ENCODE data around the gene GPR45.

Gene GPR45

DNA sequence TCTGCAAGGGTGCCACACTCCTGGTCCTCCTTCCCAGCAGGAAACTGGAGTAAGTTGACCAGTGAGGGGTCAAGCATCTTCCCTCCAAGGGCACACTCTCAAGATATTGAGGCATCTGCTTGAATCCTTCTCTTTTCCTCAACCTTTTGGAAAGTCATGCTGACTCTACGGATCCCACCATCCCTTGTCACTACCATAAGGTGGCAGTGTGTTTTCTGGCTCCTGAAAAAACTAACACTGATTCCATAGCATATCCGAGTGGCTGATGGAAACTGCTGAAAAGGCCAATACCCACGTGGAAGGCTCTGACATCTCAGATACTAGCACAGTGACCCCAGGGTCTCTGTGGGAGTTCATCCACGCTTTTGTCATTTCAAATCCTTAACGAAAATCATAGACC is 37.1 kb downstream of the GPR45 start:
- Histone ChIP-seq H3K4me1 (ENCODE audit: control insufficient read depth in 1 of 2, insufficient read depth in 1 of 2, low read depth in 1 of 2, low read length in 1 of 2) (no peaks in the 10 kb centered on the region), H3K36me3 (peaks cover 96% of the 10 kb centered on the region), H3K4me3 (ENCODE audit: low read depth in 1 of 2, low read length in 1 of 2) (no peak overlapping the region), H3K27me3 (no peaks in the 10 kb centered on the region), H3K27ac (no peak overlapping the region), H3K9me3 (no peaks in the 10 kb centered on the region)
- TF ChIP-seq, protein P1, sequence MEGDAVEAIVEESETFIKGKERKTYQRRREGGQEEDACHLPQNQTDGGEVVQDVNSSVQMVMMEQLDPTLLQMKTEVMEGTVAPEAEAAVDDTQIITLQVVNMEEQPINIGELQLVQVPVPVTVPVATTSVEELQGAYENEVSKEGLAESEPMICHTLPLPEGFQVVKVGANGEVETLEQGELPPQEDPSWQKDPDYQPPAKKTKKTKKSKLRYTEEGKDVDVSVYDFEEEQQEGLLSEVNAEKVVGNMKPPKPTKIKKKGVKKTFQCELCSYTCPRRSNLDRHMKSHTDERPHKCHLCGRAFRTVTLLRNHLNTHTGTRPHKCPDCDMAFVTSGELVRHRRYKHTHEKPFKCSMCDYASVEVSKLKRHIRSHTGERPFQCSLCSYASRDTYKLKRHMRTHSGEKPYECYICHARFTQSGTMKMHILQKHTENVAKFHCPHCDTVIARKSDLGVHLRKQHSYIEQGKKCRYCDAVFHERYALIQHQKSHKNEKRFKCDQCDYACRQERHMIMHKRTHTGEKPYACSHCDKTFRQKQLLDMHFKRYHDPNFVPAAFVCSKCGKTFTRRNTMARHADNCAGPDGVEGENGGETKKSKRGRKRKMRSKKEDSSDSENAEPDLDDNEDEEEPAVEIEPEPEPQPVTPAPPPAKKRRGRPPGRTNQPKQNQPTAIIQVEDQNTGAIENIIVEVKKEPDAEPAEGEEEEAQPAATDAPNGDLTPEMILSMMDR (IDR thresholded peaks at IDR 0.05): no peak

DNA sequence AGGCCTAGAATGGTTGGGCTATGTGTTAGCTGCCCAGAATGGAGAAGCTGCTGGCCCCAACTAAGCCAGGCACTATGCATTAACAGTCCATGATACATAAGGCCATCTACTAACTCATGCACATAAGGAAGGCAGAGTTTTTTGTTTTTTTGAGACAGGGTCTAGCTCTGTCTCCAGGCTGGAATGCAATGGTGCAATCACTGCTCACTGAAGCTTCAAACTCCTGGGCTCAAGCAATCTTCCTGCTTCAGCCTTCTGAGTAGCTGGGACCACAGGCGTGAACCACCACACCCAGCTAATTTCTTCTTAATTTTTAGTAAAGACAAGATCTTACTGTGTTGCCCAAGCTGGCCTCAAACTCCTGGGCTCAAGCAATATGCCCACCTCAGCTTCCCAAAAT is 37.6 kb downstream of the GPR45 start:
- H3K36me3 ChIP-seq: peaks cover 96% of the 10 kb centered on the region
- TF ChIP-seq, protein P1 (IDR thresholded peaks at IDR 0.05): no peak
- H3K4me3 ChIP-seq (ENCODE audit: low read depth in 1 of 2, low read length in 1 of 2): no peak overlapping the region
- no peak overlapping the region for H3K27ac ChIP-seq
- H3K9me3 ChIP-seq: no peaks in the 10 kb centered on the region
- H3K27me3 ChIP-seq: no peaks in the 10 kb centered on the region
- H3K4me1 ChIP-seq (ENCODE audit: control insufficient read depth in 1 of 2, insufficient read depth in 1 of 2, low read depth in 1 of 2, low read length in 1 of 2): no peaks in the 10 kb centered on the region

DNA sequence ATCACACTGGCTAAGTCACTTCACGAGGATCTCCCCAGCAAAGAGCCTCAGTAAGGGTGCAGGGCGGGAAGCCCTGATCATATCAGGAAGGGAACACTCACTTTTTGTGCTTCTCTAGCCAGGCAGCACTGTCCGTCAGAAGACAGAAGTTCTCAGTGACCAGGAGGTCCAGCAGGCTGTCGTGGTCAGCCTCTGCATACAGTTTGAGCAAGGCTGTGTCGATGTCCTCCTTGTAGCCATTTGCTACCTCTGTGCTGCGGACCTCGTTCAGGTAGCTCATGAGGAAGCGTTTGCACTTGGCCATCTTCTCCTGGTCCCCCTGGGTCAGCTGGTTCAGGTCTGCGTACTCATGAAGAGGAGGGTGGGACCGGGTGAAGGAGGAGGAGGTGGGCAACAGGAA is 38.7 kb downstream of the GPR45 start:
- TF ChIP-seq, protein P1 (IDR thresholded peaks at IDR 0.05): no peak
- H3K4me3 ChIP-seq (ENCODE audit: low read depth in 1 of 2, low read length in 1 of 2): no peak overlapping the region
- H3K27ac ChIP-seq: no peak overlapping the region
- H3K9me3 ChIP-seq: no peaks in the 10 kb centered on the region
- peaks cover 96% of the 10 kb centered on the region for H3K36me3 ChIP-seq
- no peaks in the 10 kb centered on the region for H3K4me1 ChIP-seq (ENCODE audit: control insufficient read depth in 1 of 2, insufficient read depth in 1 of 2, low read depth in 1 of 2, low read length in 1 of 2)
- H3K27me3 ChIP-seq: no peaks in the 10 kb centered on the region

DNA sequence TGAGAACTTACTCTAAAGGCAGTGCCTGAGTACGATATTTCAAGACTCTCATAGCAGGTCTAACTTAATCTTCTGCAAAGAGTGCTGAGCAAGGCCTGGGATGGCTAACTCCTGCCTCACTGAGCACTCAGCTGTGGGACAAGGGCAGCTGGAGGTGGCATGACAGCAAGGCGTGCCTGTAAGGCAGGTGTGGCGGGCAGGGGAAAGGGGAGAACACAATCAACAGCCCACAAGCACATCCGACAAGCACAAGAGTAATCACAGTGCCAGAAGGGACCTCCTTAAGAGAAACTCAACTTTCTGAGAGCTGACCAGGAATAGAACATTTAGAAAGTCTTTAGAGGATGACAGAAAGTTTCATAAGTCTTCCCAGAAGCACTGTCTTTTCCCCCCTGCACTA is 42.0 kb downstream of the GPR45 start:
- TF ChIP-seq, protein P1 (IDR thresholded peaks at IDR 0.05): no peak
- H3K9me3 ChIP-seq: no peaks in the 10 kb centered on the region
- no peaks in the 10 kb centered on the region for H3K4me1 ChIP-seq (ENCODE audit: control insufficient read depth in 1 of 2, insufficient read depth in 1 of 2, low read depth in 1 of 2, low read length in 1 of 2)
- no peaks in the 10 kb centered on the region for H3K27me3 ChIP-seq
- no peak overlapping the region for H3K4me3 ChIP-seq (ENCODE audit: low read depth in 1 of 2, low read length in 1 of 2)
- peaks cover 84% of the 10 kb centered on the region for H3K36me3 ChIP-seq
- H3K27ac ChIP-seq: no peak overlapping the region

DNA sequence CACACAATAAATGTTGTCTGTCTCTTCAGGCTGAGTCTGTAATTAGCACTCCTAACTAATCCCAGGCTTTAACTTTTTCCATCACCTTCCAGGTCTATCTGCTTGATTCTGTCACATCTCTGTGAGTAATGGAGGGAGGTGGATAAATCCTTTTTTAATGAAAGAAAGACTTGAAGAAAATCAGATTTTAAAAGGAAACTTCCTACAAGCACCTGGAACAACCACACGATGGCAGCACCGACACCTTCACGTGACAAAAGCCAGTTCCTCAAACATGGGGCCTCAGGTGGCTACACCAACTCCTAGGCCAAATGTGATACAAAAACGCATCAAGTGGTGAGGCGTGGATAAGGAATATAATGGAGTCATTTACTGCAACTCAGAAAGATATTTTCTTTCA is 46.1 kb downstream of the GPR45 start:
- Histone ChIP-seq H3K9me3 (no peaks in the 10 kb centered on the region), H3K27ac (peak overlapping the region; percentile 23), H3K36me3 (peaks cover 70% of the 10 kb centered on the region), H3K4me3 (ENCODE audit: low read depth in 1 of 2, low read length in 1 of 2) (no peak overlapping the region), H3K4me1 (ENCODE audit: control insufficient read depth in 1 of 2, insufficient read depth in 1 of 2, low read depth in 1 of 2, low read length in 1 of 2) (no peaks in the 10 kb centered on the region), H3K27me3 (no peaks in the 10 kb centered on the region)
- TF ChIP-seq, protein P1 (IDR thresholded peaks at IDR 0.05): peak; percentile 49

DNA sequence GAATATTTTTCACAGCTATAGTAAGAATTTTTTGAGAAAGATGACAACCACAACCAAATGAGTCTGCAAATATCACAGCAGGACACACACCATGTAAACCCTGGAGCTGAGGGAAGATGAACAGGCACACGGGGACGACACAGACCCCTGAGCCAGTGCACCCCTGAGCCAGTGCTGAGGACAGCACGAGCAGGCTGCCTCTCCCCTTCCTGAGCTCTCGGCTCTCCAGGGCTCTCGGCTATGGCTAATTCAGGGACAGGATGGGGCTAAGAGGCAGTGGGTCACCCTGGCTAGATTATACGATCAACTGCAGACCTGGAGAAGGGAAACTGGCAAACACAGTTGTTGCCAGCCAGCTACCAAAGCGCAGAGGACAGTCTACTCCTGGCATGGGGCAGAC is 46.6 kb downstream of the GPR45 start:
- Histone ChIP-seq H3K36me3 (peaks cover 67% of the 10 kb centered on the region), H3K4me3 (ENCODE audit: low read depth in 1 of 2, low read length in 1 of 2) (no peak overlapping the region), H3K27ac (peak overlapping the region; percentile 23), H3K4me1 (ENCODE audit: control insufficient read depth in 1 of 2, insufficient read depth in 1 of 2, low read depth in 1 of 2, low read length in 1 of 2) (no peaks in the 10 kb centered on the region), H3K9me3 (no peaks in the 10 kb centered on the region), H3K27me3 (no peaks in the 10 kb centered on the region)
- TF ChIP-seq, protein P1 (IDR thresholded peaks at IDR 0.05): no peak
